ENCODE results near the gene CDKN1A. TPM values are rescaled to one million over a fixed set of nuclear protein-coding genes. Genes with fewer than 3 reads are reported as not detected.

CDKN1A gene
- total and polyA plus RNA-seq, 10 of the 15 experiments (the other 5 are each of a cell fraction or from before 2014, with no cell fraction given) = 25.2 to 637 (median 216) TPM

DNA sequence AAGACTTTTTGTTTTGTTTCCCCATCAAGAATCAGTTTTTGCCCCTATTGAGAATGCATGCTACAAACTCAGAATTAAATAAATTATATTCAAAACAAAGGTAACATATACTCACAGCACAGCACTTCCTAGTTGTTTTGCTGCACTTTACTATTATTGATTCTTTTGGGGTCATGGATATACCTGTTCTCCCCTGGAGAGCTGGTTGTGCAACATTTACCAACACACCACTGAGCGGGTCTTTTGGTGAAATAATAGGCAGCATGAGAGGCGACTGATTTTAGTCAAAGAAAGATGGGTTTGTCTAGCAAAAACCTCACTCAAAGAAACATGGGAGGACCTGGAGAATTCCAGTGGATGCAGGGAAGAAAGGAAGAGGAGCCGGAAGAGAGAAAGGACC lies 39.9 kb upstream of the CDKN1A start:
- H3K4me3 ChIP-seq = no peak overlapping the region
- H3K9ac ChIP-seq (ENCODE audit: control insufficient read depth, insufficient read depth, low read length) = no peak overlapping the region
- WGBS (ENCODE audit: insufficient coverage, insufficient replicate concordance, low lambda C conversion rate, missing lambda C conversion rate) = 74% methylated on average over 3 of the region's 3 CpGs
- no peaks in the 10 kb centered on the region for H3K9me3 ChIP-seq (replicated peaks; ENCODE audit: control insufficient read depth, insufficient read depth, low read length)
- ChIA-PET CTCF (no interaction called here), SMC1A (ENCODE audit: uncharacterized antibody, unreplicated experiment) (no interaction called here), POLR2A (no interaction called here), RAD21 (ENCODE audit: unreplicated experiment) (no interaction called here)
- H3K27me3 ChIP-seq (replicated peaks in 1 of 2; ENCODE audit: control insufficient read depth in 2 of 2, insufficient read depth in 2 of 2, low read length in 1 of 2) = no peaks in the 10 kb centered on the region
- DNase-seq (ENCODE audit: low read depth, low spot score) (no peak), FAIRE-seq (no peak), ATAC-seq (no peak)
- H4K20me1 ChIP-seq (ENCODE audit: control insufficient read depth, insufficient read depth) = no peaks in the 10 kb centered on the region
- H3K79me2 ChIP-seq (ENCODE audit: control insufficient read depth, insufficient read depth, low read length) = no peaks in the 10 kb centered on the region
- H3K27ac ChIP-seq (ENCODE audit: control insufficient read depth, insufficient read depth) = no peak overlapping the region
- in situ Hi-C loops (cut with MboI) (no loop called here), intact Hi-C loops (cut with micrococcal nuclease; ENCODE audit: unreplicated experiment) (no loop called here)
- H3K36me3 ChIP-seq (ENCODE audit: control insufficient read depth in 2 of 2, insufficient read depth in 2 of 2, low read length in 1 of 2) = no peaks in the 10 kb centered on the region
- H3K4me1 ChIP-seq (ENCODE audit: control insufficient read depth, insufficient read depth, low read length) = peaks cover 3% of the 10 kb centered on the region
- H3K4me2 ChIP-seq (ENCODE audit: control insufficient read depth, insufficient read depth) = no peak overlapping the region
- no TSS peak for BruUV-seq (replicated peaks)
- no peak overlapping the region for H2AFZ ChIP-seq (ENCODE audit: control insufficient read depth, low read depth, low read length)
- TF ChIP-seq ZNF217 (IDR thresholded peaks at IDR 0.05) (no peak), MEF2A (IDR thresholded peaks at IDR 0.05; ENCODE audit: insufficient read depth, low read depth, low read length) (no peak), NR2F1 (conservative IDR thresholded peaks at IDR 0.05) (no peak), IRF3 (IDR thresholded peaks at IDR 0.05) (no peak), ZSCAN29 (IDR thresholded peaks at IDR 0.05) (no peak), RUNX3 (IDR thresholded peaks at IDR 0.05; ENCODE audit: low read length) (no peak), FOS (IDR thresholded peaks at IDR 0.05; ENCODE audit: borderline replicate concordance, extremely low read depth, insufficient read length) (no peak), EED (IDR thresholded peaks at IDR 0.05; ENCODE audit: low read depth) (no peak), SMAD1 (IDR thresholded peaks at IDR 0.05; ENCODE audit: low read depth, partially characterized antibody) (no peak), IRF4 (IDR thresholded peaks at IDR 0.05; ENCODE audit: low read depth, low read length) (no peak), POU2F2 (IDR thresholded peaks at IDR 0.05; ENCODE audit: borderline replicate concordance, low read depth, low read length) (no peak), CEBPB (IDR thresholded peaks at IDR 0.05; ENCODE audit: borderline replicate concordance in 1 of 2, low read depth in 2 of 2, low read length in 2 of 2) (no peak), E4F1 (IDR thresholded peaks at IDR 0.05; ENCODE audit: borderline replicate concordance, partially characterized antibody) (no peak), TCF12 (IDR thresholded peaks at IDR 0.05; ENCODE audit: low read depth, low read length) (no peak)
- TF ChIP-seq, protein P1, sequence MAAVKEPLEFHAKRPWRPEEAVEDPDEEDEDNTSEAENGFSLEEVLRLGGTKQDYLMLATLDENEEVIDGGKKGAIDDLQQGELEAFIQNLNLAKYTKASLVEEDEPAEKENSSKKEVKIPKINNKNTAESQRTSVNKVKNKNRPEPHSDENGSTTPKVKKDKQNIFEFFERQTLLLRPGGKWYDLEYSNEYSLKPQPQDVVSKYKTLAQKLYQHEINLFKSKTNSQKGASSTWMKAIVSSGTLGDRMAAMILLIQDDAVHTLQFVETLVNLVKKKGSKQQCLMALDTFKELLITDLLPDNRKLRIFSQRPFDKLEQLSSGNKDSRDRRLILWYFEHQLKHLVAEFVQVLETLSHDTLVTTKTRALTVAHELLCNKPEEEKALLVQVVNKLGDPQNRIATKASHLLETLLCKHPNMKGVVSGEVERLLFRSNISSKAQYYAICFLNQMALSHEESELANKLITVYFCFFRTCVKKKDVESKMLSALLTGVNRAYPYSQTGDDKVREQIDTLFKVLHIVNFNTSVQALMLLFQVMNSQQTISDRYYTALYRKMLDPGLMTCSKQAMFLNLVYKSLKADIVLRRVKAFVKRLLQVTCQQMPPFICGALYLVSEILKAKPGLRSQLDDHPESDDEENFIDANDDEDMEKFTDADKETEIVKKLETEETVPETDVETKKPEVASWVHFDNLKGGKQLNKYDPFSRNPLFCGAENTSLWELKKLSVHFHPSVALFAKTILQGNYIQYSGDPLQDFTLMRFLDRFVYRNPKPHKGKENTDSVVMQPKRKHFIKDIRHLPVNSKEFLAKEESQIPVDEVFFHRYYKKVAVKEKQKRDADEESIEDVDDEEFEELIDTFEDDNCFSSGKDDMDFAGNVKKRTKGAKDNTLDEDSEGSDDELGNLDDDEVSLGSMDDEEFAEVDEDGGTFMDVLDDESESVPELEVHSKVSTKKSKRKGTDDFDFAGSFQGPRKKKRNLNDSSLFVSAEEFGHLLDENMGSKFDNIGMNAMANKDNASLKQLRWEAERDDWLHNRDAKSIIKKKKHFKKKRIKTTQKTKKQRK (IDR thresholded peaks at IDR 0.05; ENCODE audit: low read depth, low read length) = no peak
- TF ChIP-seq, protein P2, sequence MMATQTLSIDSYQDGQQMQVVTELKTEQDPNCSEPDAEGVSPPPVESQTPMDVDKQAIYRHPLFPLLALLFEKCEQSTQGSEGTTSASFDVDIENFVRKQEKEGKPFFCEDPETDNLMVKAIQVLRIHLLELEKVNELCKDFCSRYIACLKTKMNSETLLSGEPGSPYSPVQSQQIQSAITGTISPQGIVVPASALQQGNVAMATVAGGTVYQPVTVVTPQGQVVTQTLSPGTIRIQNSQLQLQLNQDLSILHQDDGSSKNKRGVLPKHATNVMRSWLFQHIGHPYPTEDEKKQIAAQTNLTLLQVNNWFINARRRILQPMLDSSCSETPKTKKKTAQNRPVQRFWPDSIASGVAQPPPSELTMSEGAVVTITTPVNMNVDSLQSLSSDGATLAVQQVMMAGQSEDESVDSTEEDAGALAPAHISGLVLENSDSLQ (IDR thresholded peaks at IDR 0.05) = no peak
